Liver (tissue), 9 donors: ENCODE results near the gene ATRX. TPM values are rescaled to one million over a fixed set of nuclear protein-coding genes. Genes with fewer than 3 reads are reported as not detected.
A peak's percentile ranks its signal among the peaks of the same experiment; 100 is the strongest.
"Not testable (repeated sequence)": the region's sequence is repeated elsewhere in the genome, so short reads cannot be mapped to it uniquely, and the experiment has no call there.

Experiments used
- DNase-seq: peaks from one replicate; pipeline ENCODE4 v3.0.0-alpha.2; 2017; ENCODE audit warnings: low spot score
- H3K27ac ChIP-seq, 2 donors: one replicate each; pipeline ENCODE4 v1.7.0; 2013; ENCODE audit warnings: inconsistent platforms in 2 of 2, low read length in 2 of 2, control low read depth in 1 of 2, low read depth in 1 of 2, mild to moderate bottlenecking in 1 of 2
- H3K27me3 ChIP-seq, 4 donors: one replicate each; pipeline versions ENCODE4 v1.6.1 to v1.7.0; 2013; ENCODE audit warnings: low read length in 3 of 4, inconsistent platforms in 1 of 4, mild to moderate bottlenecking in 1 of 4, moderate library complexity in 1 of 4; ENCODE audit not compliant: control insufficient read depth in 4 of 4, insufficient read depth in 4 of 4
- H3K36me3 ChIP-seq, 4 donors: one replicate each; pipeline versions ENCODE4 v1.6.1 to v1.7.0; 2013; ENCODE audit warnings: low read length in 3 of 4, mild to moderate bottlenecking in 3 of 4, low read depth in 1 of 4, moderate library complexity in 1 of 4; ENCODE audit not compliant: control insufficient read depth in 4 of 4, insufficient read depth in 3 of 4
- H3K4me1 ChIP-seq, 4 donors: one replicate each; pipeline versions ENCODE4 v1.6.1 to v1.7.0; 2013; ENCODE audit warnings: low read length in 3 of 4, mild to moderate bottlenecking in 3 of 4, moderate library complexity in 1 of 4; ENCODE audit not compliant: control insufficient read depth in 4 of 4, insufficient read depth in 4 of 4
- H3K4me3 ChIP-seq, 3 donors: one replicate each; pipeline versions ENCODE4 v1.6.1 to v1.7.0; 2013; ENCODE audit warnings: low read length in 3 of 3, control low read depth in 1 of 3, low read depth in 1 of 3, mild to moderate bottlenecking in 1 of 3
- H3K9ac ChIP-seq, 2 donors: one replicate each; pipeline ENCODE4 v1.7.0; 2013; ENCODE audit warnings: low read length in 2 of 2, mild to moderate bottlenecking in 2 of 2, moderate library complexity in 2 of 2, control low read depth in 1 of 2, low read depth in 1 of 2
- H3K9me3 ChIP-seq, 4 donors: one replicate each; pipeline versions ENCODE4 v1.6.1 to v1.7.0; 2013; ENCODE audit warnings: low read length in 3 of 4; ENCODE audit not compliant: control insufficient read depth in 4 of 4
- EGR1 ChIP-seq, 2 donors: IDR thresholded peaks; 2 replicates each; pipeline ENCODE4 v1.6.1; 2016 to 2018; ENCODE audit warnings: antibody characterized with exemption in 2 of 2, low read depth in 2 of 2
- TAF1 ChIP-seq: conservative IDR thresholded peaks from 2 replicates; pipeline ENCODE4 v1.6.1; 2016; ENCODE audit warnings: antibody characterized with exemption, mild to moderate bottlenecking
- YY1 ChIP-seq: IDR thresholded peaks from 2 replicates; pipeline ENCODE4 v1.6.1; 2016; ENCODE audit warnings: antibody characterized with exemption, mild to moderate bottlenecking
- WGBS: extraction: QIAGEN DNeasy Blood & Tissue Kit; methylation state at CpG from one replicate; pipeline ENCODE4 v1.1.7; 2013; 5-methylcytosine and 5-hydroxymethylcytosine counted together
- polyA plus RNA-seq, 2 donors: library from polyadenylated mRNA; stranded (reverse) in 1 of 2; unstranded in 1 of 2; fragments of 200-250 nt in 1 of 2; fragments of >200 nt in 1 of 2; fragmentation: Nextera tagmentation in 1 of 2; extraction: Ambion mirVana in 1 of 2; gene quantifications; one replicate each; pipeline versions ENCODE4 v1.2.1 to v1.2.3, GENCODE V29; 2013 to 2015
- total RNA-seq, 2 donors: library from RNA; depleted of rRNA; stranded (reverse); fragments of >200 nt; gene quantifications; one replicate each; pipeline ENCODE4 v1.2.3, GENCODE V29; 2014
- TF ChIP-seq, protein P1 (sequence below): IDR thresholded peaks from 2 replicates; pipeline ENCODE4 v1.6.1; 2016; ENCODE audit warnings: antibody characterized with exemption
- TF ChIP-seq, protein P2 (sequence below): IDR thresholded peaks from 2 replicates; pipeline ENCODE4 v1.6.1; 2016; ENCODE audit warnings: antibody characterized with exemption, mild to moderate bottlenecking
- donor health status: healthy.
- donor health status: healthy.
- donor health status: healthy.
- donor health status: healthy.
- donor health status: healthy.

Gene ATRX, protein sequence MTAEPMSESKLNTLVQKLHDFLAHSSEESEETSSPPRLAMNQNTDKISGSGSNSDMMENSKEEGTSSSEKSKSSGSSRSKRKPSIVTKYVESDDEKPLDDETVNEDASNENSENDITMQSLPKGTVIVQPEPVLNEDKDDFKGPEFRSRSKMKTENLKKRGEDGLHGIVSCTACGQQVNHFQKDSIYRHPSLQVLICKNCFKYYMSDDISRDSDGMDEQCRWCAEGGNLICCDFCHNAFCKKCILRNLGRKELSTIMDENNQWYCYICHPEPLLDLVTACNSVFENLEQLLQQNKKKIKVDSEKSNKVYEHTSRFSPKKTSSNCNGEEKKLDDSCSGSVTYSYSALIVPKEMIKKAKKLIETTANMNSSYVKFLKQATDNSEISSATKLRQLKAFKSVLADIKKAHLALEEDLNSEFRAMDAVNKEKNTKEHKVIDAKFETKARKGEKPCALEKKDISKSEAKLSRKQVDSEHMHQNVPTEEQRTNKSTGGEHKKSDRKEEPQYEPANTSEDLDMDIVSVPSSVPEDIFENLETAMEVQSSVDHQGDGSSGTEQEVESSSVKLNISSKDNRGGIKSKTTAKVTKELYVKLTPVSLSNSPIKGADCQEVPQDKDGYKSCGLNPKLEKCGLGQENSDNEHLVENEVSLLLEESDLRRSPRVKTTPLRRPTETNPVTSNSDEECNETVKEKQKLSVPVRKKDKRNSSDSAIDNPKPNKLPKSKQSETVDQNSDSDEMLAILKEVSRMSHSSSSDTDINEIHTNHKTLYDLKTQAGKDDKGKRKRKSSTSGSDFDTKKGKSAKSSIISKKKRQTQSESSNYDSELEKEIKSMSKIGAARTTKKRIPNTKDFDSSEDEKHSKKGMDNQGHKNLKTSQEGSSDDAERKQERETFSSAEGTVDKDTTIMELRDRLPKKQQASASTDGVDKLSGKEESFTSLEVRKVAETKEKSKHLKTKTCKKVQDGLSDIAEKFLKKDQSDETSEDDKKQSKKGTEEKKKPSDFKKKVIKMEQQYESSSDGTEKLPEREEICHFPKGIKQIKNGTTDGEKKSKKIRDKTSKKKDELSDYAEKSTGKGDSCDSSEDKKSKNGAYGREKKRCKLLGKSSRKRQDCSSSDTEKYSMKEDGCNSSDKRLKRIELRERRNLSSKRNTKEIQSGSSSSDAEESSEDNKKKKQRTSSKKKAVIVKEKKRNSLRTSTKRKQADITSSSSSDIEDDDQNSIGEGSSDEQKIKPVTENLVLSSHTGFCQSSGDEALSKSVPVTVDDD (N-terminal part only)
- total RNA-seq (10 to 100 TPM; 34.6 to 38.5 TPM), polyA plus RNA-seq (10 to 100 TPM in 1 of 2 donors, 1 to 10 TPM in 1; 4.6 to 29.4 TPM)

DNA sequence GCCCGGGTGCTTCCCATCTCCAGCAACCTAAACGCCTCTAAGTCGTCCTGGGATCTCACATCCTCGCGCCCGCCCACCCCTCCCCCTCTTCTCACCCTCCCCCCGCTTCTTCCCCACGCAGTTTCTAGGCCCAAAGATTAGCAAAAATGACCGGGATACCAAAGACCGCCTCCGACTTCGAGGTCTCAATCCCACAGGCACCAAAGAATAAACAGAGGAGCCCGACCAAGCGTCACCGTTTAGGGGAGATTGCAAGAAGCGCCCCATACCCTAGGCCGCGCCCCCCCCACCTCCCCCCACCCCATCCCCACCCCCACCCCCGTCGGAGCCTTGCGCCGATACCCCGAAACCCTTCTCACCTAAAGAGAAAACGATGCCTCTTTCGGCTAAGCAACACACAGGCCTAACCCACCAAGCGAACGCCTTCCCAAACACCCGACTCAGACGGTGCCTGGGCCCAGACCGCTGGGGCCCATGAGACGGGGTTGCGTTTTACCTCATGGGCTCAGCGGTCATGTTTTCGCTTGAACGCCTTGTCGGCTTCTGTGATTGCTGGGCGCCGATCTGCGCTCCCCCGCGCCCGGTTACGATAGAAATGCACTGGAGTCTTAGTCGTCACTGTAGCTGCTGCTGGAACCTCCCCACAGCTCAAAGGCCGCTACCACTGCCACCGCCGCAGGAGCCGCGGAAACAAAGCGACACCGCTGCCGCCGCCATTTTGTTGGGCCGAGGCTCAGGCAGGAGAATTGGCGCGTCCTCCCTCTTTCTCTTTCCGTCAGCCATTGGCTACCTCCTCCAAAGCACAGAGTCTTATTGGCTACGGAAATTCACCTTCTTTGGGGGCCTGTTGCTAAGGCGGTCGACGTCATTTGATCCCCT lies at the start of gene ATRX:
Gene ATRX, minus strand, starts transcription at position 731 of the 879 bp plus-strand sequence. Its CDS starts 215 bp downstream, at position 516.
- DNase-seq = peak; percentile 69
- Histone ChIP-seq H3K4me1 (peaks cover 0 to 16% (median 3%) of the 10 kb centered on the region in 4 donors), H3K27me3 (no peaks in the 10 kb centered on the region), H3K27ac (peak within 1 kb of the TSS; percentile 84 to 93), H3K9me3 (no peaks in the 10 kb centered on the region), H3K36me3 (no peaks in the 10 kb centered on the region), H3K4me3 (peak within 1 kb of the TSS; percentile 53 to 84 (median 76)), H3K9ac (peak within 1 kb of the TSS; percentile 3 to 74)
- TF ChIP-seq EGR1 (IDR thresholded peaks at IDR 0.05; ENCODE audit: low read depth in 2 of 2) (no peak), YY1 (peak; percentile 99), TAF1 (peak; percentile 69)
- TF ChIP-seq, protein P1, sequence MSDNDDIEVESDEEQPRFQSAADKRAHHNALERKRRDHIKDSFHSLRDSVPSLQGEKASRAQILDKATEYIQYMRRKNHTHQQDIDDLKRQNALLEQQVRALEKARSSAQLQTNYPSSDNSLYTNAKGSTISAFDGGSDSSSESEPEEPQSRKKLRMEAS = no peak
- TF ChIP-seq, protein P2, sequence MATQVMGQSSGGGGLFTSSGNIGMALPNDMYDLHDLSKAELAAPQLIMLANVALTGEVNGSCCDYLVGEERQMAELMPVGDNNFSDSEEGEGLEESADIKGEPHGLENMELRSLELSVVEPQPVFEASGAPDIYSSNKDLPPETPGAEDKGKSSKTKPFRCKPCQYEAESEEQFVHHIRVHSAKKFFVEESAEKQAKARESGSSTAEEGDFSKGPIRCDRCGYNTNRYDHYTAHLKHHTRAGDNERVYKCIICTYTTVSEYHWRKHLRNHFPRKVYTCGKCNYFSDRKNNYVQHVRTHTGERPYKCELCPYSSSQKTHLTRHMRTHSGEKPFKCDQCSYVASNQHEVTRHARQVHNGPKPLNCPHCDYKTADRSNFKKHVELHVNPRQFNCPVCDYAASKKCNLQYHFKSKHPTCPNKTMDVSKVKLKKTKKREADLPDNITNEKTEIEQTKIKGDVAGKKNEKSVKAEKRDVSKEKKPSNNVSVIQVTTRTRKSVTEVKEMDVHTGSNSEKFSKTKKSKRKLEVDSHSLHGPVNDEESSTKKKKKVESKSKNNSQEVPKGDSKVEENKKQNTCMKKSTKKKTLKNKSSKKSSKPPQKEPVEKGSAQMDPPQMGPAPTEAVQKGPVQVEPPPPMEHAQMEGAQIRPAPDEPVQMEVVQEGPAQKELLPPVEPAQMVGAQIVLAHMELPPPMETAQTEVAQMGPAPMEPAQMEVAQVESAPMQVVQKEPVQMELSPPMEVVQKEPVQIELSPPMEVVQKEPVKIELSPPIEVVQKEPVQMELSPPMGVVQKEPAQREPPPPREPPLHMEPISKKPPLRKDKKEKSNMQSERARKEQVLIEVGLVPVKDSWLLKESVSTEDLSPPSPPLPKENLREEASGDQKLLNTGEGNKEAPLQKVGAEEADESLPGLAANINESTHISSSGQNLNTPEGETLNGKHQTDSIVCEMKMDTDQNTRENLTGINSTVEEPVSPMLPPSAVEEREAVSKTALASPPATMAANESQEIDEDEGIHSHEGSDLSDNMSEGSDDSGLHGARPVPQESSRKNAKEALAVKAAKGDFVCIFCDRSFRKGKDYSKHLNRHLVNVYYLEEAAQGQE = peak; percentile 13
- WGBS = under 1% methylated on average over 61 of the region's 61 CpGs

DNA sequence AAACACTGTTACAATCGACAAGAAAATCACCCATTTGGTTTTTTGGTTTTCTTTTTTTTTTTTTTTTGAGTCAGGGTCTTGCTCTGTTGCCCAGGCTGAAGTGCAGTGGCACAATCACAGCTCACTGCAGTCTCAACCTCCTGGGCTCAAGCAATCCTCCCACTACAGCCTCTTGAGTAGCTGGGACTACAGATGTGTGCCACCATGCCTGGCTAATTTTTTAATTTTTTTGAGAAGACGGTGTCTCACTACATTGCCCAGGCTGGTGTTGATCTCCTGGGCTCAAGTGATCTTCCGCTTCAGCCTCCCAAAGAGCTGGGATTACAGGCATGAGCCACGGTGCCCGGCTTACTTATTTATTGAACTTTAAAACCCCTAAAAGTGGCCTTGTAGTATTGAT lies 45.5 kb upstream of the ATRX start:
- WGBS = 93% methylated on average over 5 of the region's 5 CpGs
- H3K4me3 ChIP-seq, H3K27me3 ChIP-seq, H3K9ac ChIP-seq, H3K9me3 ChIP-seq, H3K27ac ChIP-seq, DNase-seq, H3K4me1 ChIP-seq: not testable (repeated sequence)
- peaks cover 0 to 11% (median 2%) of the 10 kb centered on the region in 4 donors for H3K36me3 ChIP-seq

DNA sequence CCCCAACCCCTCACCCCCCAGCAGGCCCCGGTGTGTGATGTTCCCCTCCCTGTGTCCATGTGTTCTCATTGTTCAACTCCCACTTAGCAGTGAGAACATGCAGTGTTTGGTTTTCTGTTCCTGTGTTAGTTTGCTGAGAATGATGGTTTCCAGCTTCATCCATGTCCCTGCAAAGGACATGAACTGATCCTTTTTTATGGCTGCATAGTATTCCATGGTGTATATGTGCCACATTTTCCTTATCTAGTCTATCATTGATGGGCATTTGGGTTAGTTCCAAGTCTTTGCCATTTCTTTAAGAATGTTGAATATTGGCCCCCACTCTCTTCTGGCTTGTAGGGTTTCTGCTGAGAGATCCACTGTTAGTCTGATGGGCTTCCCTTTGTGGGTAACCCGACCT lies 36.0 kb upstream of the ATRX start:
- H3K36me3 ChIP-seq, H3K27me3 ChIP-seq, H3K9ac ChIP-seq, H3K9me3 ChIP-seq, H3K4me3 ChIP-seq, H3K4me1 ChIP-seq, H3K27ac ChIP-seq, DNase-seq: not testable (repeated sequence)
- 94% methylated on average over 2 of the region's 2 CpGs for WGBS
